Vagina (tissue), 2 donors: Measurements from ENCODE around the gene ADAMTS17.
A peak's percentile ranks its signal among the peaks of the same experiment; 100 is the strongest.

ENCODE experiments used
- POLR2A ChIP-seq, 2 donors: fragments of 450-650 bp; IDR thresholded peaks; one replicate each; pipeline ENCODE4 v1.6.1; 2017; ENCODE audit warnings: antibody characterized with exemption in 2 of 2, mild to moderate bottlenecking in 2 of 2, moderate library complexity in 2 of 2
- POLR2AphosphoS5 ChIP-seq, 2 donors: sonication (generic); formaldehyde crosslinking; IDR thresholded peaks; one replicate each; pipeline ENCODE4 v1.9.0; 2017; ENCODE audit warnings: antibody characterized with exemption in 2 of 2, mild to moderate bottlenecking in 2 of 2, low read depth in 1 of 2; ENCODE audit not compliant: insufficient read depth in 1 of 2
- TF ChIP-seq, protein P1 (sequence below), 3 experiments: fragments of 450-650 bp in 2 of 3; fragments of 200-600 bp in 1 of 3; sonication (generic) in 1 of 3; IDR thresholded peaks; one replicate each; pipeline ENCODE4 v1.5.1; 2017 to 2019; ENCODE audit warnings: antibody characterized with exemption in 3 of 3, mild to moderate bottlenecking in 2 of 3, moderate library complexity in 2 of 3

DNA sequence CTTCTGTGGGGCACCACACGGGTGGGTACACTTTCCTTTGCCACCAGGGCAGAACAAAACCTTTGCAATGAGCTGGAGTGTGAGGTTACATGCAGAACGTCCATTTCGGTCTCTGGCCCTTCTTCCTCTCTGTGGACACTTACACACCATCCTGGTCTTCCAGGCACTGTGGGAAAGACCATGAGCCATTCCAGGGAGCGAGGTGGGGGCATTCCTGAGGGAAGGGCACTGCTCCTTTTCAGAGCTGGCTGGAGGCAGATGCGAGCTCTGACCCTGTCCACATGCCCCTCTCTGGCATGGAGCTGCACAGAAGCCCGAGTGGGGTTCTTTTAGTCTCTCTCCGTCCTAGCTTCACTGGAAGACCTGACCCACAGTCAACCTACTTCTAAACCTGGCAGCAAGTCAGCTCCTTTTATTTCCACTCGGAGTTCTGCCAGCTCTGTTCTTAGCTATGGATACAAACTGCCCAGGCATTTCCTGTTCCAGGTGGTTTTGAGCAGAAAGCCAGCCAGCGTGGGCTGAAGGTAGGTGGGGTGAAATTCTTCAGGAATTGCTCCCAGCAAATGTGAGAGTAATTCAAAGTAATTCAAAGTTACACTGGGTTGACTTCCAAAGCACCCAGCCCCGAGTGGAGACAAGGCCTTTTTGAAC is 281.4 kb downstream of the ADAMTS17 start:
- TF ChIP-seq, protein P1, sequence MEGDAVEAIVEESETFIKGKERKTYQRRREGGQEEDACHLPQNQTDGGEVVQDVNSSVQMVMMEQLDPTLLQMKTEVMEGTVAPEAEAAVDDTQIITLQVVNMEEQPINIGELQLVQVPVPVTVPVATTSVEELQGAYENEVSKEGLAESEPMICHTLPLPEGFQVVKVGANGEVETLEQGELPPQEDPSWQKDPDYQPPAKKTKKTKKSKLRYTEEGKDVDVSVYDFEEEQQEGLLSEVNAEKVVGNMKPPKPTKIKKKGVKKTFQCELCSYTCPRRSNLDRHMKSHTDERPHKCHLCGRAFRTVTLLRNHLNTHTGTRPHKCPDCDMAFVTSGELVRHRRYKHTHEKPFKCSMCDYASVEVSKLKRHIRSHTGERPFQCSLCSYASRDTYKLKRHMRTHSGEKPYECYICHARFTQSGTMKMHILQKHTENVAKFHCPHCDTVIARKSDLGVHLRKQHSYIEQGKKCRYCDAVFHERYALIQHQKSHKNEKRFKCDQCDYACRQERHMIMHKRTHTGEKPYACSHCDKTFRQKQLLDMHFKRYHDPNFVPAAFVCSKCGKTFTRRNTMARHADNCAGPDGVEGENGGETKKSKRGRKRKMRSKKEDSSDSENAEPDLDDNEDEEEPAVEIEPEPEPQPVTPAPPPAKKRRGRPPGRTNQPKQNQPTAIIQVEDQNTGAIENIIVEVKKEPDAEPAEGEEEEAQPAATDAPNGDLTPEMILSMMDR (IDR thresholded peaks at IDR 0.05): no peak
- no peak for TF ChIP-seq POLR2A (IDR thresholded peaks at IDR 0.05)
- TF ChIP-seq POLR2AphosphoS5 (IDR thresholded peaks at IDR 0.05; ENCODE audit: insufficient read depth in 1 of 2, low read depth in 1 of 2): peak in 1 of 2 donors; percentile 34
